Neural crest cell (in vitro differentiated cells): ENCODE data around the gene TRIM71. TPM values are rescaled to one million over a fixed set of nuclear protein-coding genes. Genes with fewer than 3 reads are reported as not detected.
A peak's percentile ranks its signal among the peaks of the same experiment; 100 is the strongest.

ENCODE experiments used
- DNase-seq: peaks from one replicate; pipeline ENCODE4 v3.0.0; 2021; ENCODE audit warnings: low read depth, mixed read lengths, low spot score
- H3K27ac Mint-ChIP-seq: one replicate; pipeline ENCODE4 v1.8.0; 2021; ENCODE audit warnings: mild to moderate bottlenecking, mixed read lengths; ENCODE audit not compliant: unreplicated experiment
- H3K27me3 Mint-ChIP-seq: 2 replicates; pipeline ENCODE4 v1.8.0; 2021; ENCODE audit warnings: low read depth, mild to moderate bottlenecking, mixed read lengths
- H3K36me3 Mint-ChIP-seq: 2 replicates; pipeline ENCODE4 v1.8.0; 2021; ENCODE audit warnings: low read depth, mild to moderate bottlenecking, mixed read lengths
- H3K4me1 Mint-ChIP-seq: 2 replicates; pipeline ENCODE4 v1.8.0; 2021; ENCODE audit warnings: mixed read lengths
- H3K4me3 Mint-ChIP-seq: one replicate; pipeline ENCODE4 v1.8.0; 2021; ENCODE audit warnings: mild to moderate bottlenecking, mixed read lengths
- H3K9me3 Mint-ChIP-seq: 2 replicates; pipeline ENCODE4 v1.8.0; 2021; ENCODE audit warnings: mixed read lengths
- CTCF ChIP-seq: fragments of 200-600 bp; sonication (generic); conservative IDR thresholded peaks from 2 replicates; pipeline ENCODE4 v1.5.0; 2021; ENCODE audit warnings: antibody characterized with exemption, mild to moderate bottlenecking
- total RNA-seq: library from RNA; stranded (reverse); gene quantifications from 2 replicates; pipeline ENCODE4 v1.2.1, GENCODE V29; 2021

Gene TRIM71
- total RNA-seq, 1 donor from 2014 or later, result 92.4 TPM

DNA sequence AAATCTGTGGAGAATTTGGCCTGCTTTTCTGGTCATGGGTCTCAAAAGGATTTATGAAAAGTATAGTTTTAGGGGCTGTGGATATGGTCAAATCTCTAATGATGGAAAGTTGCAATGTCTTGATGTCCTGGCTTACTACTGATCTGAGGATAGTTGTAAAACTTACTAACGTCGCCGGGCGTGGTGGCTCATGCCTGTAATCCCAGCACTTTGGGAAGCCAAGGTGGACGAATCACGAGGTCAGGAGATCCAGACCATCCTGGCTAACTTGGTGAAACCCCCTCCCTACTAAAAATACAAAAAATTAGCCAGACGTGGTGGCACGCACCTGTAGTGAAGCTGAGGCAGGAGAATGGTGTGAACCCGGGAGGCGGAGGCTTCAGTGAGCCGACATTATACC, 19.6 kb downstream of the TRIM71 start:
- Mint-ChIP-seq H3K27me3 (no peaks in the 10 kb centered on the region), H3K4me3 (no peak overlapping the region), H3K27ac (peak overlapping the region; percentile 9), H3K36me3 (peaks cover 2% of the 10 kb centered on the region), H3K9me3 (no peaks in the 10 kb centered on the region), H3K4me1 (peaks cover 89% of the 10 kb centered on the region)
- no peak for DNase-seq
- no peak for TF ChIP-seq CTCF

DNA sequence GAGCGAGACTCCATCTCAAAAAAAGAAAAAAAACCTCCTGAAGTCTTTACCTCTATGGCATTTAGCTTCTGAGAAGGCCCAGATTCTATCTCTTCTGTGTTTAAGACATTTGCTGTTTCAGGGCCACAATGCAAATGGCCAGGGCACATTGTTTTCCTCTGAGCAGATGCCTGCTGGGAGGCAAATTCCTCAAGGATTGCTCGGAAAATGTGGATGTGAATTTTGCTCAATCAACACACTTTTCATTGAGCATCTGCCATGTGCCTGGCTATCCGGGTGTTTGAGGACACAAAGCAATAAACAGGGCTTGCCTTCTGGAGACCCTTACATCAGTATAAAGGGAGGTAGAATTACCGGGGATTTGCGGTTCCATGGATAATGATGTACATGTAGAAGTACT, 20.0 kb downstream of the TRIM71 start:
- no peak for DNase-seq
- no peaks in the 10 kb centered on the region for H3K27me3 Mint-ChIP-seq
- peak overlapping the region; percentile 56 for H3K4me3 Mint-ChIP-seq
- no peaks in the 10 kb centered on the region for H3K9me3 Mint-ChIP-seq
- peak overlapping the region; percentile 9 for H3K27ac Mint-ChIP-seq
- peaks cover 2% of the 10 kb centered on the region for H3K36me3 Mint-ChIP-seq
- H3K4me1 Mint-ChIP-seq, result peaks cover 91% of the 10 kb centered on the region
- TF ChIP-seq CTCF, result no peak

- Mint-ChIP-seq H3K9me3 (no peaks in the 10 kb centered on the region), H3K4me1 (peaks cover 93% of the 10 kb centered on the region), H3K36me3 (peaks cover 2% of the 10 kb centered on the region), H3K4me3 (peak overlapping the region; percentile 66), H3K27ac (peak overlapping the region; percentile 54), H3K27me3 (no peaks in the 10 kb centered on the region)
- DNase-seq, result no peak
- TF ChIP-seq CTCF, result no peak
Observed at GRCh38 chr3:32839714-32840085, 21.9 kb downstream of the TRIM71 start.

- no peaks in the 10 kb centered on the region for H3K9me3 Mint-ChIP-seq
- TF ChIP-seq CTCF, result no peak
- H3K27me3 Mint-ChIP-seq, result no peaks in the 10 kb centered on the region
- peak overlapping the region; percentile 66 for H3K4me3 Mint-ChIP-seq
- H3K27ac Mint-ChIP-seq, result peak overlapping the region; percentile 54
- H3K36me3 Mint-ChIP-seq, result peaks cover 2% of the 10 kb centered on the region
- DNase-seq, result no peak
- peaks cover 93% of the 10 kb centered on the region for H3K4me1 Mint-ChIP-seq
Observed at GRCh38 chr3:32840086-32840841, 22.5 kb downstream of the TRIM71 start.

GRCh38 chr3:32841341-32841740, 23.5 kb downstream of the TRIM71 start:
- no peak overlapping the region for H3K4me3 Mint-ChIP-seq
- H3K27ac Mint-ChIP-seq, result no peak overlapping the region
- H3K4me1 Mint-ChIP-seq, result peaks cover 87% of the 10 kb centered on the region
- no peaks in the 10 kb centered on the region for H3K27me3 Mint-ChIP-seq
- no peaks in the 10 kb centered on the region for H3K9me3 Mint-ChIP-seq
- no peak for DNase-seq
- H3K36me3 Mint-ChIP-seq, result peaks cover 2% of the 10 kb centered on the region
- TF ChIP-seq CTCF, result no peak
